Colon (tissue), 2 donors: ENCODE measurements around the gene ARRDC1.
A peak's percentile ranks its signal among the peaks of the same experiment; 100 is the strongest.
"Not testable (repeated sequence)": the region's sequence is repeated elsewhere in the genome, so short reads cannot be mapped to it uniquely, and the experiment has no call there.

Experiments used
- FAIRE-seq: peaks from 2 replicates; lab custom pipeline; 2012; peaks lifted over from hg19 to GRCh38; lab: Jason Lieb, UNC
- donor health status: control.
- donor health status: control.

The ARRDC1 gene

DNA sequence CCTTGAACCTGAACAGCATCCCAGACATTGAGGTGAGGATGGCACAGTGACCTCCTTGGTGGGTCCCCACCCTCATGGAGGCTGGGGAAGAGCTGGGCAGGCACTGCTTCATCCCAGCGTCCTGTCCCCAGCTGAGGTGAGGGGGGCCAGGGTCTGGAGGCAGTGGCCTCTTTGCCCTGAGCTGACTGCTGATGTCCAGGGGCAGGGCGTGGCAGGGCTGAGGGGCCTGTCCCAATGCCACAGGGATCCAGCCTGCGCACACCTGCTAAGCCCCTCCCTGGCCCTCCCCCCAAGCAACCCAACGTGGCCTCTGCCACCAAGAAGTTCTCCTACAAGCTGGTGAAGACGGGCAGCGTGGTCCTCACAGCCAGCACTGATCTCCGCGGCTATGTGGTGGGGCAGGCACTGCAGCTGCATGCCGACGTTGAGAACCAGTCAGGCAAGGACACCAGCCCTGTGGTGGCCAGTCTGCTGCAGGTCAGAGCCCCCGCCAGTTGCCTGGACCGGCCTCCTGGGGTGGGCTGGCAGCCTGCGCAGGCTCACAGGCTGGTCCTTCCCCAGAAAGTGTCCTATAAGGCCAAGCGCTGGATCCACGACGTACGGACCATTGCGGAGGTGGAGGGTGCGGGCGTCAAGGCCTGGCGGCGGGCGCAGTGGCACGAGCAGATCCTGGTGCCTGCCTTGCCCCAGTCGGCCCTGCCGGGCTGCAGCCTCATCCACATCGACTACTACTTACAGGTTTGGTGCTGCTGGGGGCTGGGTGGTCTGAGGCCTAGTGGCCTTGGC is 8.4 kb downstream of the ARRDC1 start:
- no peak for FAIRE-seq

DNA sequence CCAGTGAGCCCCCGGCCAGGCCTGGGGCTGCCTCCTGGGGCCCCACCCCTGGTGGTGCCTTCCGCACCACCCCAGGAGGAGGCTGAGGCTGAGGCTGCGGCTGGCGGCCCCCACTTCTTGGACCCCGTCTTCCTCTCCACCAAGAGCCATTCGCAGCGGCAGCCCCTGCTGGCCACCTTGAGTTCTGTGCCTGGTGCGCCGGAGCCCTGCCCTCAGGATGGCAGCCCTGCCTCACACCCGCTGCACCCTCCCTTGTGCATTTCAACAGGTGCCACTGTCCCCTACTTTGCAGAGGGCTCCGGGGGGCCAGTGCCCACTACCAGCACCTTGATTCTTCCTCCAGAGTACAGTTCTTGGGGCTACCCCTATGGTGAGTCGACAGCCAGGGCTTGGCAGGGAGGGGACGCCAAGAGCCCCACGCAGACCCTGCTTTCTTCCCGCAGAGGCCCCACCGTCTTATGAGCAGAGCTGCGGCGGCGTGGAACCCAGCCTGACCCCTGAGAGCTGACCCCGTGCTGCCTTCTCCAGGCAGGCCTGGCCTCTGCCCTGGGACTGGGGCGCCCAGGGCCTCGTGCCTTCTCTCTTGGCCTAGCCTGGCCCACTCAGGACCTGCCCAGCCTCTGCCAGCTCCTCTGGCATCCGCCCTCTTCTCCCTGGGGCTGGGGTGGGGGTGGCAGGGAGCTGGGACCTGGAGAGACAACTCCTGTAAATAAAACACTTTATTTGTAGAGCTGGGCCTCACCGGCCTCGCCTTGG is 9.3 kb downstream of the ARRDC1 start:
- FAIRE-seq: no peak

DNA sequence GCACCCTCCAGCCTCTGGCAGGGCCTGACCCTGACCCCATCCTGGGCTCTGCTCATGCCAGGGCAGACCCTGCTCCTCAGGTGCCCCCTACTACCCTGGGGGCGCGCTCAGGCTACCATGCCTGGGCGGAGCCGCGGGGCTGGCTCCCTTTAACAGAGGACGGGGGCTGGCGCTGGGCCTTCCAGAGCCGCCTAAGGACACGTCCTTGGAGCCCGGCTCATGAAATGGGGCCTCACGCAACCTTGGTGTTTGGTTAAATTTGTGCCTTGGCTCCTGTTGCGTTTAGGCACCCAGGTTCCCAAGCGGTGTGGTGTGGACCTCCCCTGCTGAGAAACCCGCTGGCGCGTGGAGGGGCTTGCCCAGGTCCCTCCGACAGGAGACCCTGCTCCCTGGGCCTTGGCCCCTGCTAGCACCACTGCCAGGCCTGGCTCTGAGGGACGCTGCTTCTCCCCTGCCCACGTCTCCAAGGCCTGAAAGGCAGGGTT is 9.9 kb downstream of the ARRDC1 start:
- no peak for FAIRE-seq

- FAIRE-seq: no peak
Measured at GRCh38 chr9:137618105-137619067, 12.9 kb downstream of the ARRDC1 start, which contains the start of gene EHMT1. Gene EHMT1 (plus strand): TSS chr9:137619005. CDS start chr9:137619029, 24 bp downstream.

DNA sequence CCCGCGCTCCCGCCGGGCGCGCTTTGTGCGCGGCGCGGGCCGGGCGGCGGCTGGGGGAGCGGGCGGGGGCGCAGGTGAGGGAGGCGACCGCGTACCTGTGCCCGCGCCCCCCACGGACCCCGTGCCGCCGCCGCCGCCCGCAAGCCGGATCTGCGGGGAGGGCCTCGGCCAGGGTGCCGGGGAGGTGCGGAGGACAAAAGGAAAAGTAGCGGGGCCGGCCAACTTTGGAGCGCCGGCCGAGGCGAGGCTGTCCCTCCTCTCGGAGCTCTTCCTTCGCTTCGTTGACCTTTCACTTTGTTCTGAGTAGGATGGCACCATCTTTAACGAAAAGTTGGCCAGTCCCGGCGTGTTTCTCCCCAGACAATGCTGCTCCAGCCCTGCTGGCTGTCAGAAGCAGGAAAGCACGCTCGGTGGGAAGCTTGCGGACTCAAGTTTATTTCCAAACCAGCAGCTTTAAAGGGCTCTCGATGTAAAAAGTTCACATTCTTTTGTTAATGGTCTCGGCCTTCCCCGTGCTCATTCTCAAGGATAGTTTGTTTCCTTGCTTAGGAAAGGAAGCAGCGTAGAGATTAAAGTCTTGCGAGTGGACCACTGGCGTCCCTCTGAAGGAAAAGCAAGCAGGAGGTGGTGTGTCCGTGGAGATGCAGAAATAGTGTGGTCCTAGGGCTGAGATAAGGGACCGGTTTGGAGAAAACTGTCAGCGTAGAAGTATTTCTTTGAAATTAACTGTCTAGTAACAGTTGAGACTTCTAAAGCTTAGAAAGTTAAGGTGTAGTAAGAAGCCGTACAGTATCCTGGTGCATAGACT is 14.0 kb downstream of the ARRDC1 start:
- no peak for FAIRE-seq

DNA sequence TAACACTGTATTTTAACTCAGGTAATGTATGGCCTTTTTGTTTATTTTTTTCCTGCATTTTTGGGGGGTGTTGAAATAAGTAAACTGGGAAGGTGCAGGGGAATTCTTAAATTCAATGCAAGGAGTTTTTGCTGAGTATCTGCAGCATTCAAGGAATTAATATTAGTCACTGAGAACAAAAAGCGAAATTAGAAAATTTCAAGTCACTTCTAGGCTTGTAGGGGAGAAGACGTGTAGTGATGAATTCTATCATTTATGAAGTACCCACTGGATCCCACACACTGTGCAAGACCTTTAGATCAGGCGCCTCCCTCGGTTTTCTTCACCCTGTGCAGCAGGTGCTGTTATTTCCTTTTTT is 14.5 kb downstream of the ARRDC1 start:
- no peak for FAIRE-seq

GRCh38 chr9:137620581-137620980 is 15.1 kb downstream of the ARRDC1 start:
- no peak for FAIRE-seq

DNA sequence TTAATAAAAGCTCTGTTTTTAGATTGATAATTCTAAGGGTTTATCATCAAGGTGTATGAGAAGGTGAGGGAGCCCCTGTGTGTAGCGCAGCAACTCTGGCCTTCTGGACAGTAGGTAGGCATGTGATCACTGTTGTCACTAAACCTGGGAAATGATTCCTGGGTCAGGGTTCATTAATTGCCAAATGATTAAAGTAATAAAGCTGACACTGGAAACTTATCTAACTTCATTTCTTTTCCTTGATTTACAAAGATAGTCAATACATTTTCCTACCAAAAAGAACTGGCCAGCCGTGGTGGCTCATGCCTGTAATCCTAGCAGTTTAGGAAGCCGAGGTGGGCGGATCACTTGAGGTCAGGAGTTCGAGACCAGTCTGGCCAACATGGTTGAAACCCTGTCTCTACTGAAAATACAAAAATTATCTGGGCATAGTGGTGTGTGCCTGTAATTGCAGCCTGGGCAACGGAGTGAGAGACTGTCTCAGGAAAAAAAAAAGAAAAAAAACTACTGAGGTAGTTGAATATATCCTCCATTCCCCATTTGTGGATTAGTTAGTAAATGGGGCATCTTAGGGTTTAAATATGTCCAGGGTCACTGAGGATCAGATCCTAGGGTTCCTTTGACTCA is 15.8 kb downstream of the ARRDC1 start:
- no peak for FAIRE-seq

- not testable (repeated sequence) for FAIRE-seq
Measured at GRCh38 chr9:137622211-137622610, 16.7 kb downstream of the ARRDC1 start.

- no peak for FAIRE-seq
Measured at GRCh38 chr9:137626464-137626863, 21.0 kb downstream of the ARRDC1 start.

DNA sequence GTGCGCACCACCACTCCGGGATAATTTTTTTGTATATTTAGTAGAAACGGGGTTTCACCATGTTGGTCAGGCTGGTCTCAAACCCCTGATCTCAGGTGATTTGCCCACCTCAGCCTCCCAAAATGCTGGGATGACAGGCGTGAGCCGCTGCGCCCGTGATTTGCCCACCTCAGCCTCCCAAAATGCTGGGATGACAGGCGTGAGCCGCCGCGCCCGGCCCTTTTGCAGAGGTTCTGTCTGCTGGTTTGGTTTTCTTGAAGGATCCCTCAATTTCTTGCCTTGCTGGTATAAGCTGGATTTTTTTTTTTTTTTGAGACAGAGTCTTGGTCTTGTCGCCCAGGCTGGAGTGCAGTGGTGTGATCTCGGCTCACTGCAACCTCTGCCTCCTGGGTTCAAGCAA is 21.9 kb downstream of the ARRDC1 start:
- not testable (repeated sequence) for FAIRE-seq

DNA sequence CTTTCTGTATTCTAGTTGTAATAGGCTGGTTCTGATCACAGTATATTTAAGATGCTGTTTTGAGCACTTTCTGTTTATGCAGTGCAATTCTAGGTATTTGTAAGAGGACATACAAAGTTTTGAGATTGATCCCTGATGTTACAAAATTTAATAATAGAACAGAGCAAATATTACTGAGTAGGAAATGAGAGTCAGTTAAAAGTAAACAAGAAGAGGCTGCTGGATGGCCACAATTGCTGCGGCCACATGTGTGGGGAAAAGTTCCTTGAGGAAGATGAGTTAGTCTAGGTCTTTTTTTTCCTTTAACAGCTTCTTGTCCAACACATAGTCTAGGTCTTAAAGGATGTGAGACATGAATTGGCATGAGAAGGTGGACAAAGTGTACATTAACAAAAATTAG is 24.6 kb downstream of the ARRDC1 start:
- no peak for FAIRE-seq

DNA sequence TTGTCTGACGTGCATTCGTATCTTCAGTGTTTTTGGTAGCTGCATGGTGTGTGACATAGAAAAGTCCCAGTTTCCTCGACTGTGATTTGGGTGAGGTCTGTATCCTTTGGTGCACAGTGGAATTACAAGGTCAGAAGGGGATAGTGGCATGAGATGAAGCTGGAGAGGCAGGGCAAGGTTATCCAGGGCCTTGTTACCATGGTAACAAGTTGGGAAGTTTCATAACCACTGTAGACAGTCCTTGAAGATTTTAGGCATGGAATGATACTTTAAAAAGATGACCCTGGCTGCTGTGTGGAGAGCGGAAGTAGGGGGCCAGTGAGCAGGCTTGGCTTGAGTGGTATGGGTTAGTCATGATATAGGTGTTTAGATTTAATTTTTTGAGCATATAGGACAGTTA is 25.2 kb downstream of the ARRDC1 start:
- no peak for FAIRE-seq

- no peak for FAIRE-seq
Measured at GRCh38 chr9:137631345-137632229, 26.1 kb downstream of the ARRDC1 start.

DNA sequence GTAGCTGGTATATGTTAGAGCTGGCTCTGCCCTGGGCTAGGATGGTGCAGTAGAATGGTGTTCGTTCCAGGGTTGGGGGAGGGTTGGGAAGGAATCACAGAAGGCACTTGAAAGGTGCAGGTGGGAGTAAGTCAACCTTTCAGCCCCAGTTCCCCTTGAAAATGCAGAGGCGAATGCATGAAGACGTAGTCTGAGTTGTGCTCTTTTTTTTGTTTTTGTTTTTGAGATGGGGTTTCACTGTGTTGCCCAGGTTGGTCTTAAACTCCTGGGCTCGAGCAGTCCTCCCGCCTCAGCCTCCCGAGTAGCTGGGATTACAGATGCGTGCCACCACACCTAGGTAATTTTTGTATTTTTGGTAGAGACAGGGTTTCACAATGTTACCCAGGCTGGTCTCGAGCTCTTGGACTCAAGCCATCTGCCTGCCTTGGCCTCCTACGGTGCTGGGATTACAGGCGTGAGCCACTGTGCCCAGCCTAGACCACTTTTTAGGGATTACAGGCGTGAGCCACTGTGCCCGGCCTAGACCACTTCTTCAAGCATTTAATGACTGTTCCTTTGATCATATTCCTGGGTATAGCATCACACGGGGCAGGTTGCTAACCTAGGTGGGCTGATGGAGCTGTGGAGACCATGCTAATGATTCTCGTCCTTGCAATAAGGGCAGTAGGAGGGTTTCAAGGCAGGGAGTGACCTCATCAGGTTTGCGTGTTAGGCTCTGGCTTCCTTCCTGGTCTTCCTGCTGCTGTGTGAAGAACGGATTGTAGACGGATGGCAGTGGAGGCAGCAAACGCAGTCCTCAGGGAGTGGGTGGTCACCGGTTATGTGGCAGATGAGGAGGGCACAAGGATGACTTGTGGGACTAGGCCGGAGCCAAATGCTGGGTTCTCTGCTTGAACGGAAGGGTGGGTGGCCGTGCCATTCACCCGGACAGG is 27.0 kb downstream of the ARRDC1 start:
- FAIRE-seq: no peak

DNA sequence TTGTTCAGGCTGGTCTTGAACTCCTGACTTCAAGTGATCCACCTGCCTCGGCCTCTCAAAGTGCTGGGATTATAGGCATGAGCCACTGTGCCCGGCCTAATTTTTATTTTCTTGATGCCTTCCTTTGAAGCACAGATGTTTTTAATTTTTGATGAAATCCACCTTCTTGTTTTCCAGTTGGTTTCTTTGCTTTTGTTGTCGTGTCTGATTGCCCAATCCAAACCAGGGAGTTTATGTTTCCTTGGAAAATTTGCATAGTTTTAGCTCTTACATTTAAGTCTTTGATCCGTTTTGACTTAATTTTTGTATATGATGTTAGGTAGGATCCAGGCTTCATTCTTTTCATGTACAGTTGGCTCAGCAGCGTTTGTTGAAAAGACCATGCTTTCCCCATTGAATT is 28.5 kb downstream of the ARRDC1 start:
- no peak for FAIRE-seq

DNA sequence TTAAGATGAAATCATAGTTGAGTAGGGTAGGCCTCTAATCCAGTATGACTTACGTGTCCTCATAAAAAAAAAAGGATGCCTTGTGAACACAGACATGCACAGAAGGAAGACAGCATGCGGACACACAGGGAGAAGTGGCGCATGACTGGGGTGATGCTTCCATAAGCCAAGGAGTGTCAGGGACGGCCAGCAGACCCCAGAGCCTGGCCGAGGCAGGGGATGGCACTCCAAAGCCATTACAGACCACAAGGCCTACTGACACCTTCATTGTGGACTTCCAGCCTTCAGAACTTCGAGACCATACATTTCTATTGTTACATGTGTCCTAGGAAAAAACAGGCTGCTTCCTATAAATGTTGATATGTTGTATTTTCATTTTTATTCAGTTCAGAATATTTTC is 33.2 kb downstream of the ARRDC1 start:
- no peak for FAIRE-seq

DNA sequence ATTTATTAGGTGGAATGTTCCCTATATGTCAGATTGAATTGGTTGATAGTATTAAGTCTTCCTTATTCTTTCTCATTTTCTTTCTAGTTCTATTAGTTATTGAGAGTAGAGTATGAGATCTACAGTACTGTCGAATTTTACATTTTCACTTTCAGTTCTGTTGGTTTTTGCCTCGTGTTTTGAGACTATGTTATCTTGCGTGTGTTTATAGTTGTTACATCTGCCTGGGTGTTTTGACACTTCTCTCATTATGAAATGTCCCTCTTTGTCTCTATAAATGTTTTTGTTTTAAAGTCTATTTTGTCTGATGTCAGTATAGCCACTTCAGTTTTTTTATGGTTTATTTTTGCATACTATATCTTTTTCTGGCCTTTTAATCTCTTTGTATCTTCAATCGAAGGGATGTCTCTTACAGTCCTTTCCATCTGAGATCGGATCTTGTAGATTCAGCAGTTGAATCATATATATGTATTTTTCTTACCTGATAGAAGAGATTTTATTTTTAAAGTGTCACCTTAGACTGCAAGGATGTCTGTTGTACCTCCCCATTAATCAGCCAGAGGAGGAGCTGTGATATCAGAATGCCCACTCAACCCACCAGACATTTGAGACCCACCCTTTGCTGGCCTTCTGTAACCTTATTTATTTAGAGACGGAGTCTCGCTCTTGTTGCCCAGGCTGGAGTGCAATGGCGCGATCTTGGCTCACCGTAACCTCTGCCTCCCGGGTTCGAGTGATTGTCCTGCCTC is 34.0 kb downstream of the ARRDC1 start:
- FAIRE-seq: peak; percentile 33
